GM13976 (cell line): ENCODE data around the gene STX10.

Experiments used
- DNase-seq: peaks from one replicate; pipeline ENCODE4 v3.0.0; 2012; ENCODE audit warnings: low spot score
- in situ Hi-C: fragments of 300-500 bp; cut with MboI; formaldehyde crosslinking; loops from one replicate; pipeline ENCODE4 v1.12.0; 2022; ENCODE audit warnings: low sequenced_read_pairs, mixed read lengths, inconsistent platforms; ENCODE audit not compliant: unreplicated experiment
- TF ChIP-seq, protein P1 (sequence below): IDR thresholded peaks from 2 replicates; pipeline ENCODE4 v1.5.1; 2012; ENCODE audit warnings: borderline replicate concordance, mild to moderate bottlenecking; ENCODE audit not compliant: insufficient read depth; ENCODE audit errors: extremely low read depth, missing control alignments, control extremely low read depth

STX10 gene

DNA sequence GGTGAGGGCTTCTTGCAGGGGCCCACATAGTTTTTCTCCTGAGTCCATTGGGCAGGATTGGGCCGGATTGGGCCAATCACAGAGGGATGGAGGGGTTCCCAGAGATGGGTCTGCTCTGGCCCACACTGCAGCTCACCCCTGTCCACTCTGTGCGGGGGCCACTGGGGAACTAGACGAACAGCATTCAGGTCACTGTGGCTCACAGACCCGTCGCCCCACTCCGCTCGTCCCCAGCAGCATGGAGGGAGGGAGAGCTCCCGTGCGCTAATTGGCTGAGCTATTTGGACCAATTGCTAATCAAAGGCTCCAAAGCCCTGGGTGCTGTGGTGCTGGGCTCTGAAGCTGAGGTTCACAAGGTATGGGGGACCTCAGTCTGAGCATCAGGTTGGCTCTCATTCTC is 20.8 kb downstream of the STX10 start:
- TF ChIP-seq, protein P1, sequence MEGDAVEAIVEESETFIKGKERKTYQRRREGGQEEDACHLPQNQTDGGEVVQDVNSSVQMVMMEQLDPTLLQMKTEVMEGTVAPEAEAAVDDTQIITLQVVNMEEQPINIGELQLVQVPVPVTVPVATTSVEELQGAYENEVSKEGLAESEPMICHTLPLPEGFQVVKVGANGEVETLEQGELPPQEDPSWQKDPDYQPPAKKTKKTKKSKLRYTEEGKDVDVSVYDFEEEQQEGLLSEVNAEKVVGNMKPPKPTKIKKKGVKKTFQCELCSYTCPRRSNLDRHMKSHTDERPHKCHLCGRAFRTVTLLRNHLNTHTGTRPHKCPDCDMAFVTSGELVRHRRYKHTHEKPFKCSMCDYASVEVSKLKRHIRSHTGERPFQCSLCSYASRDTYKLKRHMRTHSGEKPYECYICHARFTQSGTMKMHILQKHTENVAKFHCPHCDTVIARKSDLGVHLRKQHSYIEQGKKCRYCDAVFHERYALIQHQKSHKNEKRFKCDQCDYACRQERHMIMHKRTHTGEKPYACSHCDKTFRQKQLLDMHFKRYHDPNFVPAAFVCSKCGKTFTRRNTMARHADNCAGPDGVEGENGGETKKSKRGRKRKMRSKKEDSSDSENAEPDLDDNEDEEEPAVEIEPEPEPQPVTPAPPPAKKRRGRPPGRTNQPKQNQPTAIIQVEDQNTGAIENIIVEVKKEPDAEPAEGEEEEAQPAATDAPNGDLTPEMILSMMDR, result no peak
- no peak for DNase-seq
- in situ Hi-C loops, result no loop called here

DNA sequence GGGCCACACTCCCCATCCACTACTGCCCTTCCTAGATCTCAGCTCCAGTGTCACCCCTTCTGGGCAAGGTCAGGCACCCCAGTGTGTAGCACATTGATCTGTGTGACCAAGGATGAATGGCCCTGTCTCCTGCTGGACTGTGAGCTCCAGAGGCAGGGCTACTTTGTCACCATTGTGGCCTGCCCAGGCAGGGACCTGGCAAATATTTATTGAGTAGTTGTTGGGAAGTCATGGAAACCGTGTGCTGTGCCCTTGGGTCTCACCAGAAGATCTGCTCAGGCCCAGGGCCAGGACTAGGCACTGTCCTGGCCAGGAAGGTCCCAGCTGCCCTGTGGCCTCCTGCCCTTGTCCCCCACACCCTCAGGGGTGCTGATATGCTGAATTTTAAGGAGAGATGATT is 21.6 kb downstream of the STX10 start:
- DNase-seq, result no peak
- in situ Hi-C loops, result no loop called here

DNA sequence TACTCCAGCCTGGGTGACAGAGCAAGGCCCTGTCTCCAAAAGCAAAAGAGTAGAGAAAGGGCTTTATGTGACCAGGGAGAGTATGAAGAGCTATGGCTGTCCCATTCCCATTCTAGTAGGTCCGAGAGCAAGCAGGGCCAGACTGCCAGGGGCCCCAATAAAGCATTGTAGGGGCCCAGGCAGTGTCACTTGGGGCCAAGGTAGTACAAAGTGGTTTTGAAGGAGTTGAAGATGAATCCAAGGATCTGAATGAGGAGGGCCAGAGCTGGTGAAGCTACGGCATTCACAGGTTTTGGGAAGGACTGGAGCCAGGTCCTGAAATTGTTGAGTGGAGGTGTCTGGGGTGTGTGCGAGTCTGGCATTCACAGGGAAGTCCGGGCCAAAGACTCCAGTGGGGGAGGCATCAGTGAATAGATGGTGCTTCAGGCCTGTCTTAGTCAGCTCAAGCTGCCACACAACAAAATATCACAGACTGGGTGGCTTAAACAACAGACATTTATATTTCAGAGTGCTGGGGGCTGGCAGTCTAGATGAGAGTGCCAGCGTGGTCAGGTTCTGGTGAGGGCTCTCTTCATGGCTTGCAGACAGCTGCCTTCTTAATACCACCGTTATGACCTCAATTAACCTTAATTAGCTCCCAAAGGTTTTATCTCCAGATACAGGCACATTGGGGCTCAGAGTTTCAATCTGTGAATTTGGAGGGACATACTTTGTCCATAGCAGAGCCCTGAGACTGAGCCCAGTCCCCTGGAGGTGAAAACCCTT is 22.2 kb downstream of the STX10 start:
- TF ChIP-seq, protein P1, result no peak
- DNase-seq, result no peak
- in situ Hi-C loops, result no loop called here

More for the DNA sequence above, 21.6 kb downstream of the STX10 start:
- TF ChIP-seq, protein P1, result no peak

DNA sequence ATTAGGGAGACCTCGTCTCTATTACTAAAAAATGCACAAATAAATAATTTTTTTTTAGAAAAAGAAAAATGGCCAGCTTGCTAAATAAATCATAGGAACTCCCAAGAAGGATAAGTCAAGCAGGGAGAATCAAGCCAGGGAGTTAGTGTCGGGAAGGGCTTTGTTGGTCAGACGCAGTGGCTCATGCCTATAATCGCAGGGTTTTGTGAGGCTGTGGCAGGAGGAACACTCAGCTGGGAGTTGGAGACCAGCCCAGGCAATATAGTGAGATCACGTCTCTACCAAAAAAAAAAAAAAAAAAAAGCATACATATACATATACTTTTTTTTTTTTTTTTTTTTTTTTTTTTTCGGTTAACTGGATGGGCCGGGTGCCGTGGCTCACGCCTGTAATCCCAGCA is 23.1 kb downstream of the STX10 start:
- in situ Hi-C loops, result no loop called here
- DNase-seq, result no peak
- TF ChIP-seq, protein P1, result no peak

DNA sequence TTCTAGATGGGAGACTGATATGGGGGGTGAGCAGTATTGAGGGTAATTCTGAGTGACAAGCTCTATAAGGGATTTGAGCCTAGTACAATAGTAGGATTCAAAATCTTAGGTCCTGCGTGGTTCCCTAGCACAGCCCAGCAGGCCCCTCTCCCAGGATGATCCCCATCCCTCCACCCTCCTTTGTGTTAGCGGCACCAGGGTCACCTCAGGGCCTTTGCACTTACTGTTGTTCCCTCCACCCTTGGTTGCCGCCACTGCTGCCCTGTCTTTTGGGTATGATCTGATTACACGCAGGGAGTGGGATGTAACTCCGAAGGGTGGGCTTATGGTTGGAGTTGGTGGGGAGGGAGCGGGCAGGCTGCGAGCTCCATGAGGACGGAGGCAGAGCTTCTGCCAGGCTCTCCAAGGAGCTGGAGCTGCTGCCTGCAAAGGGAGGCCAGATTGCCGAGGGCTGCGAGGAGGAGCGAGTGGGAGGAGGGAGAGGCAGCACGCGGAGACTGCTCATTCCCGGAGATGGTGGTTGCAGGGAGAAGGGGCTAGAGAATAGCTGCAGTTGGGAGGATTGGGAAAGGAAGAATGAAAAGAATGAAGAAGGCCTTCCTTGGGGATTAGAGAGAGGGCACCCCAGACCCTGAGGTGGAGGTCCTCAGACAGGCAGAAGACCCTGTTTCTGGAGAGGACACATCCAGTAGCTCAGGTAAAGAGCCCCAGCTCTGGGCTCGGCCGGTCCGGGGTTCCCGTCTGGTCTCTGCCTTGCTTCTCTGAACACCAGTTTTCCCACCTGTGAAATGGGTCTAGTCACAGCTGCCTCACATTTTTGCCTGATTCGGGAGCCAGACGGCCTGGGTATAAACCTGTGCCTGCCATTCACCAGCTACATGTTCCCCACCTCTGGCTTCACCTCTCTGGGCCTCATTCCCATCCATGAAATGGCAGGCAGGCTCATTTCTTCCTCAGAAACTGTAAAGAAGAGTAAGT is 26.9 kb downstream of the STX10 start:
- TF ChIP-seq, protein P1, result no peak
- no peak for DNase-seq
- in situ Hi-C loops, result no loop called here

DNA sequence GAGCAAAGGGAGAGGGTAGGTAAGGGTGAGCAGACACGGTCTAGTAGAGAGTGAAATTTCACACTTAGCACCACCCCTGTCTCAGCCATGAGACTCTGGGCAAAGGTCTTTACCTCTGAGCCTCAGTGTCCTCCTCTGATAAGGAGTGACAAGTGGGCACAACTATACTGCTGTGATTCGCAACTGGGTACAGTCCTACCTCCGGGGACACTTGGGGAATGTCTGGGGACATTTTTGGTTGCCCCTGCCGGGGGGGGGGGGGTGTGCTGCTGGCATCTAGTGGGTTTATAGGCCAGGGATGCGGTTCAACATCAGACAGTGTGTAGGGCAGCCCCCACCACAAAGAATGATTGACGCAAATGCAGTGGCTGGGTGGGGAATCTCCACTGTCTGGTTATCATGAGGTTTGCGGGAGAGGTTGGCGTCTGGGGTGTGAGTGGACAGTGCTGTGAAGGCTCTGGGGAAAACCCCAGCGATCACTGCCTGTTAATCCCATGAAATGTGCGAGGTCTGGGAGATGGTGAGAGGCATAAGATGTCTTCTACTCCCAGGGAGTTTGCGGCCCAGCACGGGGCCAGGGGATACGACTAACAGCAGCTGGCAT is 27.8 kb downstream of the STX10 start:
- in situ Hi-C loops, result no loop called here
- TF ChIP-seq, protein P1, result no peak
- no peak for DNase-seq
